Non-pigmented ciliary epithelial cell (primary cell): ENCODE data around the gene VRK1.

Source experiments
- DNase-seq: peaks from one replicate; pipeline ENCODE4 v3.0.0-alpha.2; 2010; ENCODE audit warnings: low read depth

Gene VRK1

DNA sequence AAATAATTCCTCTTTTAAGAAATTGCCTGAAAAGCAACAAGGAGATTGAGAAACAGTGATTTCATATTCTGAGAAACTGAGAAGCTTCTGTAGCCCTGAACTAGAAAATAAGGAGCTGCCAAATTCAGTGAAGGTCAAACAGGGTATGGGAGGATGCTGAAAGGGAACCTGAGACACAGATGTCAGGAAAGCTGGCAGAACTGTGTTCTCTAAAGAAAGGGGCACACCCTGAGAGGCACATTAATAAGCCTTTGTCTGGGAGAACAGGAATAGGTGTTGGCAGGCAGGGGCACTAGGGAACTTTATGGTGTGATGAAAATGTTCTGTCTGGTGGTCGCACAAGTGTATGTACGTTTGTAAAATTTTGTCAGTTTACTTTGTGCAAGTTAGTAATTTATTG, 29.6 kb downstream of the VRK1 start:
- DNase-seq = no peak

GRCh38 chr14:96827290-96827689, 30.1 kb downstream of the VRK1 start:
- no peak for DNase-seq

DNA sequence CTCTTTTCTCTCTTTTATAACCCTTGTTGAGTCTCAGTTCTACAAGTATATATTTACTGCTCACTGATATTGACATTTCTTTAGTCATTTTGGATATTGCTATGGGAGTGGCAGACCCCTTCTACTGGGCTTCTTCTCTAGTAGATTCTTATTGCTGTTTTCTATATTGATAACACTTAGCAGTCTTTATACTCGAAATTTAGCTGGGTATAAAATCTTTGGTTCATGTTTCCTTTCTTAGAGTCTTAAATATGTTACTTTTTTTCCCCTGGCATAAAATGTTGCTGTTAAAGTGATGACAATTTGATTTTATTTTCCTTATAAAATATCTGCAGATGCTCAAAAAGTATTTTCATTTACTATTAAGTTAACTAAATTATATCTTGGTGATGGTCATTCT, 32.6 kb downstream of the VRK1 start:
- DNase-seq = no peak

DNA sequence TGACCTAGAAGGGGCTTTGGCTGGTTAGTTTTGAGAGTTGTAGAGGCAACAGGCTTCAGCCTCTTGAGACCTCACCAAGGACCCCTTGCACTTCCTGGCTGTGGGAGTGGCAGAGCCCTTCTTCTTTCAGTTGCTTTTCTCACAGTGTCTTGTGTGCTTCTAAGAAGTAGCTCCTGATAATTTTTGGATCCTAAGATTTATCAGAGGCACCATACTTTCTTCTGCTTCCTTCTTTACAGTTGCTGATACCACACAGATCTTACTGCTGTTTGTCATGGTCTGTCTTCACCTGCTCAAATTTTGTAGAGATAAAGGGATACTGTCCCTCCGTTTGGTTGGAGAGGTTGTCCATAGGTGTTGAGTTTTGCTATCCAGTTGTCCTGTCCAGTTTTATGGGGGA, 33.8 kb downstream of the VRK1 start:
- DNase-seq = no peak

- DNase-seq = no peak
Measured at GRCh38 chr14:96832351-96832750, 35.2 kb downstream of the VRK1 start.

GRCh38 chr14:96838449-96838848, 41.3 kb downstream of the VRK1 start:
- no peak for DNase-seq

GRCh38 chr14:96839251-96839650, 42.1 kb downstream of the VRK1 start:
- DNase-seq = no peak

DNA sequence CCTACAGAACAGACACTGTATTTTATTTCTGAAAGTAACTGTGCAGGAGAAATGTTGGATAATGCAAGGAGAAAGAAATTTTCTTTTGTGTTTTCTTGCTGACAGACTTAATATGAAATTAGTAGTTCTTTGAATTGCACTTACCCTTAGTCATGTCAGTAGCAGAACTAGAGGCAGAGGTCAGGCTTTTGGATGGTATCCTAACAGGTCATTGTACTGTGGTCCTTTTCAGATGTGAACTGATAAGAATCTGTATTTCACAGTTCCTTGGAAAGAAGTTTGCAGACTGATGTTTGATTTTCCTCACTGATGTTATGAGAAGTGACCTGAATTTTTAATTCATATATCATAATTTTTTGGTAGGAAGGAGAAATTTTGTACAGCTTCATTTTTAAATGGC, 46.0 kb downstream of the VRK1 start:
- DNase-seq = no peak

DNA sequence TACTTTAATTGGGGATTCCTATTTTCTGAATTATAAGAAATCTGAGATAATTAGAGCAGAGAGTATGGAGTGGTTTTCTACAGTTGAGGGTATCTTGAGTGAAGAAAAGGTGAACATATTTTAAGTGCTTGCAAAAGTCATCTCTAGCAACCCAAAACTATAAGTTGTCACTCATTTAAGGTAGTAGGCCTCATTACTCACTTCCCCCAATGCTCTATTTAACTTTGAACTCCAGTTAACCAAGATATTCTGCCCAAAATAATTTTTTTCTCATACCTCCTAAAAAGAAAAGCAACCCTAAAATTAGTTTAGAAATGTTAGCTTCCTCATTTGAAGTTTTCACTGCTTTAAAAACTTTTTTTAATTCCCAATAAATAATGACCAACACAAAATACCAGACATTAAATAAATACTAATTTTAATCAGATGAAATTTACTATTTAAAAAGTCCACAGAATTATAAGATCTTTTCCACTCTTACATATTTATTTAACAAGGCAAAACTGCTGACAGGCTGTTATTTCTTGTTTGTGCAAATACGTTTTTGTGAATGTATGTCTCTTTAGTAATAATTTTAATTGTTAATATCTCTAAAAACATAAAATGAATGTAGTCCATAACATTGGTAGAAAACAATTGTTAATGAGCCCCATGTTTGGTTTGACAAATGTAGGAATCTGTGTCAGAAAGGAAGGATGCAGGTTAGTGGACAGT, 47.8 kb downstream of the VRK1 start:
- DNase-seq = no peak

GRCh38 chr14:96847451-96847850, 50.3 kb downstream of the VRK1 start:
- DNase-seq = no peak

- no peak for DNase-seq
Measured at GRCh38 chr14:96848011-96848410, 50.8 kb downstream of the VRK1 start.

- DNase-seq = no peak
Measured at GRCh38 chr14:96849733-96850132, 52.6 kb downstream of the VRK1 start.

DNA sequence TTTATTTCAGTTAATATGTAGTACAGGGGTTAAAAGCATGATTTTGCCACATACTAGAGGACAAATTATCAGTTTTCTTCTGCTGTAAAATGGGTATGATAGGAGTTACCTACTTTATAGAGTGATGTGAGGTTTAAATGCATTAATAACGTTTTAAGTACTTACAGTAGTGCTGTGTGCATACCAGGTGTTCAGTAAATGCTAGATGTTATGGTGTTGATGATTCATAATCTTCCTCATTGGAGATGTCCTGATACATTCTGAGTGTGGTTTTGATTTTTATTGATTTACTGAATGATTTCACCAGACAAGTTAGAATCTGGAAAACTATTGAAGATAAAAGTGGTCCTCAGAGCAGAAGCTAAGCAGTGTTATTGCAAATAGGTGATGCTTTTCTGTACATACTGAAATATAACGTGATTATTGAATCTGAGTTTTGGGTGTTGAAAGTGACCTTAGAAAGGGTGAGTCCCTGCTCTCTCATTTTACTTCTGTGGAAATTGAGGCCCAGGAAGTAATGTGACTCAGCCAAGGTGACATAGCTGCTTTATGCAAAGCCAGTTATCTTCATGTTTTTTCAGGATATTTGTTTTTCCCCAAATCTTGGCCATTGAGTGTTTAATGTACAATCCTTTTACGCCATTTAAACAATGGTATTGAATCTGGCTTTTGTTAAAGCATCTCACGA, 54.7 kb downstream of the VRK1 start:
- no peak for DNase-seq

DNA sequence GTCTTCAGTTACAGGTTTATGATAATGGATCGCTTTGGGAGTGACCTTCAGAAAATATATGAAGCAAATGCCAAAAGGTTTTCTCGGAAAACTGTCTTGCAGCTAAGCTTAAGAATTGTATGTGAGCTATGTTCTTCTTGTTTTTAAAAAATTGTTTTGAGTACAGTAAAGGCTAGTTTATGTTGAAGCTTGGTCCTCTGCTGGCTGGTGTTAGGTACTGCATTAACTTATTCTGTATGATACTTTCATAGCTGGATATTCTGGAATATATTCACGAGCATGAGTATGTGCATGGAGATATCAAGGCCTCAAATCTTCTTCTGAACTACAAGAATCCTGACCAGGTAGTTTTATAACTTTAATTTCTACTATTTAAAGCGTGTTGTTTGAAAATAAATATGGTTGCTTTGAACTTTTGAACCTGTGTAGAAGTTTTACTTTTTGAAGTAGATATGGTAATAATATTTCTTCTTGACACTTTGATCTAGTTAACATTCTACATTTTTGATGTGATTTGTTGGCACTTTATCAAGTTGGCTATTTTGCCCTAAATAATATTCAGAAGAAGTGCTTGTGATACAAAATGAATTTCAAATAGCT, 55.7 kb downstream of the VRK1 start:
- peak; percentile 15 for DNase-seq

- no peak for DNase-seq
Measured at GRCh38 chr14:96858643-96859042, 61.5 kb downstream of the VRK1 start.

GRCh38 chr14:96861568-96862310, 64.6 kb downstream of the VRK1 start:
- DNase-seq = no peak

DNA sequence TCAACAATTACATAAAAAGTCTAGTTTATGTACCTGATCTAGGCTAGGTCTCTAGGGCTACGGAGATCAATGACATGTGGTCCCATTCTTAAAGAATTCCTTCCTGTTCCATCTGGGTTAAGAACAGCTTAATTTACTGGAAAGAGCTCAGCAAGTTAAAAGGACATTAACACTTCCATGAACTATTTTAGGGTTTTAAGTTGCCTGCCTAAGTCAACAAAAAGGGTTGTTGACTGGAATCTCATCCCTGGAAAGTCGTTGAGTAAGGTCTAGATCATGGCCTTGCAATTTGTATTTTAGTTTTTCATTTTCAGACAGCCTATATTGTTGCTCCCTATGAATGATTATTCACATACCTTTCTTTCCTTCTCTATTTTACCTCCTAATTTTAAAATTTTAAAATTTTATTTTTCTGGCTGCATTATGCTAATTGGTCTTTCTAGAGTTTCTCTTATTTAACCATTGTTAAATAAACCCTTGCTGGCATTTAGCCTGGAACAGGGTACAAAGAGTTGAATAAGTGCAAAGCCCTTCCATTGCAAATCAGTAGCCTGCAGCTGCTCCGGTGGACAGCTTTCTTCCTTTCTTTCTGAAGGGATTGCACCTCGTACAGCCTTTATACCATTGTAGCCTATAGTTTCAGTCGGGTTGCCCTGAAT, 66.3 kb downstream of the VRK1 start:
- DNase-seq = no peak

GRCh38 chr14:96863986-96864330, 66.8 kb downstream of the VRK1 start:
- no peak for DNase-seq

DNA sequence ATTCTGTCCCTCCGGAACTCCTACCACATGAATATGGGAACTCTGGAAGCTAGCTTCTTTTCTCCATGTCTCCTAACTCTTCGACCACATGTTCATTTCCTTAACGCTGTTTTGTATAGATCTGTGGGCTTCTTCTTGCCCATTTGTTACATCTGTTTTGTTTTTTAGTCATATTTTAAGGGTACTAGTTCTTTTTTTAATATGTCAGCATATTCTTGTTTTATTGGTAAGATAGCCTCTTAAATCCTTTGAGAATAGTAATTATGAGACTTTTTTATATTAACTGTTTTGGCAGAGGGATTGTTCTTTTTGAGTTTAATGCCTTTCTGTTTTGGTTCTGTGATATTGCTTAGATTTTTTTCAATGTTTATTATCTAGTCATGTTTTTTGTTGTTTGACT, 70.5 kb downstream of the VRK1 start:
- DNase-seq = no peak

- no peak for DNase-seq
Measured at GRCh38 chr14:96874127-96874526, 76.9 kb downstream of the VRK1 start.

DNA sequence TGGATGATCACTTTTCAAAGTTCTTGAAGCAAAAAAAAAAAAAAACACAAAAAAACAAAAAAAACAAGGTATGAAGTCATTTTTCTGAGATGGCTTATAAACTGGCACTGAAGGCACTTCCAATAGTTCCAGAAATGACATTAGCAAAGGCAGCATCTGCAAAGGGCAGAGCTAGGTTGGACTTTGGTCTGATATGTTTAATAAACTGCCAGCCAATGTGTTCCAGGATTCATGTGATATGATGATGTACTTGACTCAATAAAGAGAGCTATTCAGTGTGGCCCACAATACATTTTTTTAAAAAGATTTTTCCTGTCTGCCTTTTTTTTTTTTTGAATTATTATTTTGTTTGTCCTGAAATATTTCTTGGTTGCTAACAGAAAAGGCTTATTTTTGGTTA, 79.6 kb downstream of the VRK1 start:
- no peak for DNase-seq

DNA sequence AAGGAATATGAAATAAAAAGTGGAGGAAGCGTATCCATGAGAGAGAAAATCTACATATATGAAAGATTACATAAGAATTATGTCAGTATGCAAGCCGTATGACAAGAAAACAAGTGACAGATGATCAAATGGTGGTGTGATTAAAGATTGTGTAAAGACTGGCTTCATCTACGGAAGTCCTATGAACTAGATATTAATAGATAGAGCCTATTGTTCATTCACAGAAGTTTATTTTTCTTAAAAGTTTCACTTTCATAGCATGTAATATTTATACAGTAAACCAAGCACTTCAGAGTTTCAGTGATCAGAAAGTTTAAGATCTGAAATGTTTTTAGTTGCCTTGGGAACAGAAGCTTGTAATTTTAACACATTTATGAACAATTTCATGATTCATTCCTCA, 84.5 kb downstream of the VRK1 start:
- no peak for DNase-seq
